Measurements from ENCODE around the gene WDR43.

- no peak for TF ChIP-seq ZNF565 (CRISPR knock-in tag; conservative IDR thresholded peaks at IDR 0.05; ENCODE audit: low read depth)
- TF ChIP-seq, protein P1, sequence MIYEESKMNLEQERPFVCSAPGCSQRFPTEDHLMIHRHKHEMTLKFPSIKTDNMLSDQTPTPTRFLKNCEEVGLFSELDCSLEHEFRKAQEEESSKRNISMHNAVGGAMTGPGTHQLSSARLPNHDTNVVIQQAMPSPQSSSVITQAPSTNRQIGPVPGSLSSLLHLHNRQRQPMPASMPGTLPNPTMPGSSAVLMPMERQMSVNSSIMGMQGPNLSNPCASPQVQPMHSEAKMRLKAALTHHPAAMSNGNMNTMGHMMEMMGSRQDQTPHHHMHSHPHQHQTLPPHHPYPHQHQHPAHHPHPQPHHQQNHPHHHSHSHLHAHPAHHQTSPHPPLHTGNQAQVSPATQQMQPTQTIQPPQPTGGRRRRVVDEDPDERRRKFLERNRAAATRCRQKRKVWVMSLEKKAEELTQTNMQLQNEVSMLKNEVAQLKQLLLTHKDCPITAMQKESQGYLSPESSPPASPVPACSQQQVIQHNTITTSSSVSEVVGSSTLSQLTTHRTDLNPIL (CRISPR knock-in tag; IDR thresholded peaks at IDR 0.05; ENCODE audit: low read depth): no peak
- no peak for TF ChIP-seq ZFP3 (CRISPR knock-in tag; IDR thresholded peaks at IDR 0.05)
- TF ChIP-seq POU6F1 (CRISPR knock-in tag; IDR thresholded peaks at IDR 0.05; ENCODE audit: borderline replicate concordance, low read depth): no peak
- TF ChIP-seq CSRNP3 (CRISPR knock-in tag; IDR thresholded peaks at IDR 0.05): no peak
Measured at GRCh38 chr2:28960401-28960800, 65.9 kb downstream of the WDR43 start.

Data from SK-N-SH treated with all-trans-retinoic acid at 6 μM for 48 hours (cell line).